ENCODE measurements around the gene MYPOP.

DNA sequence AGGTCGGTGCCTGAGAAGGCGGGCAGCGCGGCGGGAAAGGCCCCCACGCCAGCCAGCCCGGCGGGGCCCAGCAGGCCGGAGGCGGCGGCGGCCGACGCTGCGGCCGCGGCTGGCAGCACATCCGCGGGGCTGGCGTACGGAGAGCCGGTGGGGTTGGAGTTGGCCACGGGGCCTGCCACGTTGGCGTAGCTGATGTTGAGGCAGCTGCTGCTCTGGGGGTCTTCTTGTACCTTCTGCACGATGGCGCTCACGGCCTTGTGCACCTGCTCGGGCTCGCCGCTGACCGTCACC is 38.0 kb upstream of the MYPOP start:
- no peak for TF ChIP-seq POLR2A (IDR thresholded peaks at IDR 0.05)
- TF ChIP-seq, protein P1, sequence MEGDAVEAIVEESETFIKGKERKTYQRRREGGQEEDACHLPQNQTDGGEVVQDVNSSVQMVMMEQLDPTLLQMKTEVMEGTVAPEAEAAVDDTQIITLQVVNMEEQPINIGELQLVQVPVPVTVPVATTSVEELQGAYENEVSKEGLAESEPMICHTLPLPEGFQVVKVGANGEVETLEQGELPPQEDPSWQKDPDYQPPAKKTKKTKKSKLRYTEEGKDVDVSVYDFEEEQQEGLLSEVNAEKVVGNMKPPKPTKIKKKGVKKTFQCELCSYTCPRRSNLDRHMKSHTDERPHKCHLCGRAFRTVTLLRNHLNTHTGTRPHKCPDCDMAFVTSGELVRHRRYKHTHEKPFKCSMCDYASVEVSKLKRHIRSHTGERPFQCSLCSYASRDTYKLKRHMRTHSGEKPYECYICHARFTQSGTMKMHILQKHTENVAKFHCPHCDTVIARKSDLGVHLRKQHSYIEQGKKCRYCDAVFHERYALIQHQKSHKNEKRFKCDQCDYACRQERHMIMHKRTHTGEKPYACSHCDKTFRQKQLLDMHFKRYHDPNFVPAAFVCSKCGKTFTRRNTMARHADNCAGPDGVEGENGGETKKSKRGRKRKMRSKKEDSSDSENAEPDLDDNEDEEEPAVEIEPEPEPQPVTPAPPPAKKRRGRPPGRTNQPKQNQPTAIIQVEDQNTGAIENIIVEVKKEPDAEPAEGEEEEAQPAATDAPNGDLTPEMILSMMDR (IDR thresholded peaks at IDR 0.05): no peak
